ENCODE measurements around the gene FETUB.
A peak's percentile ranks its signal among the peaks of the same experiment; 100 is the strongest.
"Not testable (repeated sequence)": the region's sequence is repeated elsewhere in the genome, so short reads cannot be mapped to it uniquely, and the experiment has no call there.

Gene FETUB

DNA sequence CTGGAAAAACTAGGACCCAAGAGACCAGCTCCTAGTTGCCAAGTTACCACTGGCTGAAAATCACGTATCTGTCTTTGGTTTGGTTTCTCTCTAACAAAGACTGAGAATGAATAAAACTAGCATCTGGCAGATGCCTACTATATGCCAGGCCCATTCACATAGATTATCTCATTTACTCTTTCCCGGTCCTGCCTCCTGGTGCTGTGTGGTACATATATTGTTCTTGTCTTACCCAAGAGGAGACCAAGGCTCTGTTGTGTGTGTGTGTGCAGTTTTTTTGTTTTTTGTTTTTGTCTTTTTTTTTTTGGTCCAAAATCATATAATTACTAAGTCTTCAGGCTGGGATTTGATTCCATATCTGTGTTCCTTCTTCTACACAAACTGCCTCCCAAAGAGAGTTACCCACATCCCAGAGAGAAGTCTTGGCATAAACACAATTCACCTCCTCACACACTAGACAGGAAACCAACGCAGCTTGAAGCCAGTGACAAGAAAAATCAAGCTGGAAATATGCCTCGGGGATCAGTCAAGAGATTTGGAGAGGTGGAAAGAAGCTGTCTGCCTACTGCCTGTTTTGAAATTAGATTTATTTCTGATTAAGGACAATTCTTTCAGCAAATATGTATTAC lies 26.4 kb upstream of the FETUB start:
- no peak for DNase-seq (ENCODE audit: low spot score)

DNA sequence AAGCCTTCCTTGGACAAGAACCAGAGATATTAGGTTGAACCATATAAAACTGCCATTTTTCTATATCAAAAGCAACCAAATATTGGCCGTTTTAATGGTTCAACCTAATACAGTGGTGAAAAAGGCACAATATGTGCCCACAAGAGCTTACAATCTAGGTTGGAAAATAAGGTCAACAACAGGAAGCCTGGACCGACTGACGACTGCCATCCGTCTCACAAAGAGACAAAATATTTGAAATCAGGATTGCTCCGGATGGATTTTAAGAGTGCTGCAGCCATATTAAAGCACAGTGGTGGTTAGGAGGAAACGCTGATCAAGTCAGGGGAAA lies 26.0 kb upstream of the FETUB start:
- no peak for DNase-seq (ENCODE audit: low spot score)

DNA sequence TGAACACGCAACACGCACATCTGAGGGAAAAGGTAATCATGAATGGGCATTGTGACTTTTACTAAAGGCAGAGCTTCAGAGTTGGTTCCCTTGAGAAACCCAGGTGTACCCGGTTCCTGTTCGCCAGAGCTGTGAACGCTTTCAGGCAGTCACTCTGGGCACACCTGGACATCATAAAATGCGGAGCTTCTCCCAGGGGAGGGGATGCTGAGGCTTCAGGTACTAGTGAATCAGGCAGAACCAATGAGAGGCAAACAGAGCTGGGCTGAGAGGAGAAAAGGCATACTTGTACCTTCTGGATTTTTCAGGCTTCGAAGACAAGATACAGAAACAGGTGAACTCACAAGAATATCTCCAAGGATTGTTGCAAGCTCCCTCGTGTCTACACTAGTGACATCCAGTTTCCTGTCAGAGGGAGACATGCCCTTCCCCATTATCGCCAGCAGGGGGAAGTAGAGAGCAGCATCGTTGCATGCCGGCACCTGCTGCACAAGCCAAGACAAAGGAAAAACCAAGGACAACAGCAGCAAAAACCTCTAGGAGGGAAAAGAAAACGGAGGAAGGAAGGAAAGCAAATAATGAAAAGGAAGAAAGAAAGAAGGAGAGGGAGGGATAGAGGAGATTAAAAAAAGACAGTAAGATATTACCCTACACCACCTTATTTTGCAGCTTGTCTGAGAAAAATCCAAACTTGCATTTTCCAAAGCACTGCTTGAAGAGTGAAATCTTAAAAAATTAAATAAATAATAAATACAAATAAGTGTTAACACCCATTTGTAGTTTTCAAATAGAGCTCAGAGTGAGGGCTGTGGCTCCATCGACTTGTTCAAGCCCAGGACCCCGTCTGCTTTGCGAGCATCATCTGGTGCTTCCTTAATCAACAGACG lies 25.4 kb upstream of the FETUB start:
- peak; percentile 82 for DNase-seq (ENCODE audit: low spot score)

DNA sequence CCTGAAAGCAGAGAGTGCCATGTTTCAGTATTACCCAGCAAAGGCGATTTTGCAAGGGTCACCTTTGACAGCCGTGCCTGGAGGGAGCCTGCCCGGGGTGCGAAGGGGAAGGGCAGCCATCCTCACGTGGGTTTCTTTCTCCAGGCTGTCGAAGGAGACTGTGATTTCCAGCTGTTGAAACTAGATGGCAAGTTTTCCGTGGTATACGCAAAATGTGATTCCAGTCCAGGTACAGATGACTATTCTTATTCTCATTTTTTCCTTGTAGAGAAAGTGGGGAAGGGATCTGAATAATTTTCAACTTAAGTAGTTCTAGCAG lies 23.9 kb upstream of the FETUB start:
- DNase-seq (ENCODE audit: low spot score): no peak

DNA sequence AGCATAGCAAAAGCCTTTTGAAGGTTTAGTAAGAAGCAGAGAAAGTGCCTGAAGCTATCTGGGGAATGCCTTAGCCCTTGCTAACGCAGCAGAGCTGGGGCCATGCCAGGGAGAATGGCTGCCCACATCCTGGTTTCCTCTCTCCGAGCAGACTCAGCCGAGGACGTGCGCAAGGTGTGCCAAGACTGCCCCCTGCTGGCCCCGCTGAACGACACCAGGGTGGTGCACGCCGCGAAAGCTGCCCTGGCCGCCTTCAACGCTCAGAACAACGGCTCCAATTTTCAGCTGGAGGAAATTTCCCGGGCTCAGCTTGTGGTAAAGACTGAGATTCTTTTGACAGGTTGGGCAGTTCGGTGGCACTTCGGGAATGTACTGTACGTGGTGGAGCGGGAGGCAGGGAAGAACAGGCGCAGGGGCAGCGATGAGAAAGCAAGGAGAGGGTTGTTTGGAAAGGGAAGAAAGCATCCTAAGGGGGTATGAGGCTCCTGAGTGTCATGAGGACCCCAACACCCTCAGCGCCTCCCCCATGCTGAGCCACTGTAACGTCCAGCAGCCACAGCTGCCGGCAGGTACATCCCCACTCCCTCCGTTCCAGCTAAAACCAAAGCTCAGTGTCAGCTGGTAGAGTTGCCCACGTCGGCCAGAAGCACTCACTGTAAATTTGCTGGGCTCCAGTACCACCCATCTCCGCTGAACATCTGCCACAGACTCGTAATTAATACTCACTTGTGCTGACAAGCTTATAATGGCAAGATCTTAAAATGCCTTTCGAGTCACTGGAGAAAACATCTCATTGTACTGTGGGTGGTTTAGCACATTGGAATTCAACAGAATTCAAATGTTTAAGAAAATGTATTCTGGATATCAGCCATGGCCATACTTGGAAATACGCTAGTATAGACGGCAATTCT lies 22.9 kb upstream of the FETUB start:
- peak; percentile 64 for DNase-seq (ENCODE audit: low spot score)

DNA sequence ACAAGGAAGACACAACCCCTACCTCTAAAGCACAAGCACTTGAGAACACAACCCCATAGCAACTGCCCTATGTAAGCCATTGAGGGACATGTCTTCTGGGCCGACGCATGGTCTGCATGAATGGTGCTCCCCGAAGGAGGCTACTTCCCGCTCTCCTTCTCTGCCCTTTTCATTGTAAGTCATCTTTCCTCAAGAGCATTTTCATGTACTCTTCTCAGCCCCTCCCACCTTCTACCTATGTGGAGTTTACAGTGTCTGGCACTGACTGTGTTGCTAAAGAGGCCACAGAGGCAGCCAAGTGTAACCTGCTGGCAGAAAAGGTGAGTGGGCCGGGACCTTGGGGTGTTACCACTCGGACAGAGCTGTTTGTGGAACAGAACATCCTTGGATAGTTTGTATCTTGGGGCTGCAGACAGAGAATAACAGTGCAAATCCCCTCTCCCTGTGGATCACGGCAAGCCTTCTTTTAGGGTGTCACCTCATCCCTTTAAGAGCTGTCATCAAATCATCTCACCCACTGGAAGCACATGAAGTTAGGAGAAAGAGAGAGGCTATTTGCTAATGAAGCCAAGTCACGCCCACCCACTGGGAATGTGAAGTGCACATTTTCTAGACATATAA lies 21.8 kb upstream of the FETUB start:
- no peak for DNase-seq (ENCODE audit: low spot score)

DNA sequence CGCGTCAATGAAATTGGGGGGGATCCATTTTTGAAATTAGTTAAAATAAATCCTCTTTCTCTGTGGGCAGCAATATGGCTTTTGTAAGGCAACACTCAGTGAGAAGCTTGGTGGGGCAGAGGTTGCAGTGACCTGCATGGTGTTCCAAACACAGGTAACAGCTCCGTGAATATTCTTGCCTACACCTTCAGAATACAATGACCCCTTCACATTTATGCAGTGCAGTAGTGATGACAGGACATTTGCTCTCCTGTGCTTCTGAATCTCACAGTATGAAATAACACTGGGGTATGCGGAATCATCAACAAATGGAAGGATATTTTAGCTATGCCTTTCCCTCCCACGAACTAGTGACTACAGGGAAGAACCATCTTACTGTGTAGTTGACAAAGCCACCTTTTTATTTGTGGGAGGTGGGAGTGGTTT lies 20.4 kb upstream of the FETUB start:
- DNase-seq (ENCODE audit: low spot score): no peak

DNA sequence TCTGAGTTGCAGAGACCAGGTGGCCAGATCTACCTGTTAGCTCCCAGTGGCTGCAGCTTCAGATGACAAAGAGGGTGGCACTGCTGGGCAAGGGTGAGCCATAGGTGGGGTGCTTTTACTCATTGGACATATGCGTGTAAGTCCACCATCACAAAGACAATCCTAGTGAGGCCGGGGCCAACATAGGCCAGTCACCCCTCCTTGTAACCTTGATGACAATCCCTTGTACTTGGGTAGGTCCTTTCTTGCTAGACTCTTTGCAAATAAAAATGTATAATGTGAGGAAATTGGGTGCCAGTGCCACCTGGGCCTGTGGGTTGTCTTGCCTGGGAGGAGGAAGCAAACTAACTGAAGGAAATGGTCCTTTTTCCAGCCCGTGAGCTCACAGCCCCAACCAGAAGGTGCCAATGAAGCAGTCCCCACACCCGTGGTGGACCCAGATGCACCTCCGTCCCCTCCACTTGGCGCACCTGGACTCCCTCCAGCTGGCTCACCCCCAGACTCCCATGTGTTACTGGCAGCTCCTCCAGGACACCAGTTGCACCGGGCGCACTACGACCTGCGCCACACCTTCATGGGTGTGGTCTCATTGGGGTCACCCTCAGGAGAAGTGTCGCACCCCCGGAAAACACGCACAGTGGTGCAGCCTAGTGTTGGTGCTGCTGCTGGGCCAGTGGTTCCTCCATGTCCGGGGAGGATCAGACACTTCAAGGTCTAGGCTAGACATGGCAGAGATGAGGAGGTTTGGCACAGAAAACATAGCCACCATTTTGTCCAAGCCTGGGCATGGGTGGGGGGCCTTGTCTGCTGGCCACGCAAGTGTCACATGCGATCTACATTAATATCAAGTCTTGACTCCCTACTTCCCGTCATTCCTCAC lies 19.7 kb upstream of the FETUB start:
- no peak for DNase-seq (ENCODE audit: low spot score)

DNA sequence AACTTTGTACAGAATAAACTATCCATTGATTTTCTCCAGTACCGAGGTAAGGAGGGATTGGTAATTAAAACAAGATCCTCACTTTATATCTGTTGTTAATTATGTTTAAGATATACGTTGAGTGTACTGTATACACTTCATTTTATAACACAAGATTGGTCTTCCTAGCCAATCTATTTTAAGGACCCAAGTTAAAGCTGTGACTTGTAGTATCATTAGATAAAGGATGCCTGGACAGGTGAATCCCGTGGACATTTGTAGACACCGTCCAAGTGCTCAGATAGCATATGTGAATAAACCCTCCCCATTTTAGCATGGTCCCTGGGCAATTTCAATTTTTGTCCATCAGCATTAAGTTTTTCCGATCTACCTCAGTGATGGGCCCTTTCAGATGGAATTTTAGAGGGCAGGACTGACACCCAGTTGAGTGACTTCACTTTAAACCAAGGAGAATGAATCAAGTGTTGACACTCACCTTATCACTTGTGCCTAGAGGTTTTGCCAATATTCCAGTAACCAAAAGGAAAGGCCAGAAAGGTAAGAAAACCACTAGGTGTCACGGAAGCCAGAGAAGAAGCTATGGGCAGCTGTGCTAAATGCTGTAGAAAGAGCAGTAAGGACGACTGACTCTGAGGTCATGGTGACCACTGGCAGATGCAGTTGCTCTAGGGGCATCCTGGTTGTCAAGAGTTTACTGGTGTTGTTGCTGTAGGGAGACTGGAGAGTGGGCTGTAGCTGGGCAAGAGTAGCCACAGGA lies 18.1 kb upstream of the FETUB start:
- no peak for DNase-seq (ENCODE audit: low spot score)

DNA sequence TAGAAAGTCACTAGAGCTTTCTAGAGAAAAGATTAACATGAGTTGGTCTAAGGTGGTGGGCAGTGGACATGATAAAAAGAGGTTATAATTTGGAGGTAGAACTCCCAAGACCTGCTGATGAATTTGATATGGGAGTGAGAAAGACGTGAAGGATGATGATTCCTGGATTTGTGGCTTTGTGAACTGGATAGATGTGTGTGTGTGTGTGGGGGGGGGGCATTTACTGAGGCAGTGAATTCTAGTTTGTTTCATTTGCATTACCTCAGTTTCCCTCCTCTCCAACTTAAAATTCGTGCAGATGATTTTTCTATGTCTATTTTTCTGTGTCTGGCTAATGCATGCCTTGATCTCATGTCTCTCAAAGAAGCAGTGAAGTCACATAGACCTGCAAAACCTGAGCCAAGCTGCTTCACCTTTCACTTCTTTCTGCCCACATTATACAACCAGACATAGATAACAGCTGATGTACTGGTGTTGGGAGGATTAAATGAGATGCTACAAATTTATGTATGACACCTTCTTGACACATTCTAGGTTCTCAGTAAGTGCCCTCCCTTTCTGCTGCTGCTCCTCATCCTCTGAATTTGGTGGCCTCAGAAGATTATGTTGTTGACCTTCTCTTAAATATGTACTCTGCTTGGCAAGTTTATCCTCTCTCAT lies 17.4 kb upstream of the FETUB start:
- no peak for DNase-seq (ENCODE audit: low spot score)

DNA sequence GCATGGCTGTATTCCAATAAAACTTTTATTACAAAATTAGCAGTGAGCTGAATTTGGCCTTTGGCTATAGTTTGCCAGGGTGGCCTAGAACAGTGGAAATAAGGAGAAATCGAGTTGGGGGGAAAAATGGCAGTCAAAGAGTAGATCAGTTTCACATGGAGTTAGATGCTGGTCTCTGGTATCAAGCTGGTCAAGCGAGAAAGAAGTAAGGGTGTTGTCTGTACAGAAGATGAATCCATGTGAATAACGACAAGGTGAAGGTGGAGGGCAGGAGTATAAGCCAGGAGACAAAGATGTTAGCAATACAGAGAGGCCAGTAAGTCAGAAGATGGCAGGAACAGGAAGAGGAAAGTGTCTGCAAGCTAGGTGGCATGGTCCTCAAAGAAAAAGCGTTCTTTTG lies 15.6 kb upstream of the FETUB start:
- DNase-seq (ENCODE audit: low spot score): no peak

DNA sequence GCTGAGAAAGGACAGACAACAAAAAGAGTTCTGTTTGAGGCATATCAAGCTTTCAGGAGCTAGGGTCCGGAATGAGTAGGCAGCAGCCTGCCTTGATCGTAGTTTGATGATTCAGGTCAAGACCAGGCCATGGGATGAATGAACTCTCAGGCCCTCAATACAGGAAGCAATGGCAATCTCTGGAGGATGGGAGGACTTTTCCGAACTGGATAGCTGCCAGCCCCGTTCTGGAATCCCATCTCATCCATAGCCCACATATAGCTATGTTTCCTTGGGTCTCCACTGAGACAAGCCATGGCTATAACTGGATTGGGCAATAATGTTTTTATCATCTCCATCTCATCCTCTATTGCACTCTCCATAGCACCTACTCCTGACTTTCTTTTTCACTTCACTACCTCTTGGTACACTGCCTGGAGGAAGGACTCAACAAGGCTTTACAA lies 14.6 kb upstream of the FETUB start:
- DNase-seq (ENCODE audit: low spot score): no peak

DNA sequence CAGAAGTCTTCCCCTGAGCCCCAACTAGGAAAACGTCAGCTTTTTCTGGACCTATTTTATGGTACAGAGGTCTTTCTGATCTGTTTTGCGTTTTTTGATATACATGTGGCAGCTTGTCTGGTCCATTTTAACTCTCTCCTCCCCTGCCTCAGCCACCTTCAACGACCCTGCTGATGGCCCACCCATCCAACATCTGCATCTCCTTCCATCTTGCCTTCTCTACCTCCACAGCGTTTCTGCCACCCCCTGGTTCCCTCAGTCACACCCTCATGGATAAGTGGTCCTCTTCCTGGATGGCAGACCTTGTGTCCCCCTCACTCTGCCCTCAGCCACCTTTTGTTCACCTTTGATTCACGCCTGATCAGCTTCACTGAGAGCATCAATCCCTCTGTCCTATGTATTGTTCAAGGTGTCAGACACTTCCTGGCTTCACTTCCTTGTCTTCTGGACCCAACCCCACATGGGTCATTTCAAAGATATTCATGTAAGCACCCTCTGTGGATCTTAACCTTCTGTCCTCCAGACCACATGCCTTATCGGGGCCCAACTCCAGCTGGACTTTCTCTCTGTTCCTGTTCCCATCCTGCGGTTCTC lies 13.8 kb upstream of the FETUB start:
- no peak for DNase-seq (ENCODE audit: low spot score)

DNA sequence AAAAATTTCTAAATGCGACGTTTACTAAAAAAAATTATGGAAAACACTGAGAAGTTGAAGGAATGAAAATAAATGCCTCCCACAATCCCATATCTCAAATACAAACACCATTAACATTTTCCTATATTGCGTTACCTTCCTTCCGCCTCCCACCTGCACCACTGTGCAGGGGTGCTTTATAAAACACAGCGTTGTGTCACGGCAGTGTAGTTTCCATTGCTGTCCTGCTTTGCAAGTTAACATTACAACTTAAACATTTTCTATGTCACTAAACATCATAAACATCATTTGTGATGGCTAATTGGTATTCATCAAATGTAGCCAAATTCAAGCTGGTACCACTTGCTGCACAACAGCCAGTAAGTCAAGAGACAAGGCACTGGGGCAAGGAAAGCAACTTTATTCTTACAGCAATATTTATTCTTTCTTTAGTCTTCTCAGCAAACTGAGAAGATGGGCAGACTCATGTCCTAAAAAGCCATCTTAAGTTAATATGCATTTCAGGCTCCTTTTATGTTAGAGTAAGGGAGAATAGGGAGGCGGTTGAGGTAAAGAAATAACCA lies 12.3 kb upstream of the FETUB start:
- DNase-seq (ENCODE audit: low spot score): no peak

DNA sequence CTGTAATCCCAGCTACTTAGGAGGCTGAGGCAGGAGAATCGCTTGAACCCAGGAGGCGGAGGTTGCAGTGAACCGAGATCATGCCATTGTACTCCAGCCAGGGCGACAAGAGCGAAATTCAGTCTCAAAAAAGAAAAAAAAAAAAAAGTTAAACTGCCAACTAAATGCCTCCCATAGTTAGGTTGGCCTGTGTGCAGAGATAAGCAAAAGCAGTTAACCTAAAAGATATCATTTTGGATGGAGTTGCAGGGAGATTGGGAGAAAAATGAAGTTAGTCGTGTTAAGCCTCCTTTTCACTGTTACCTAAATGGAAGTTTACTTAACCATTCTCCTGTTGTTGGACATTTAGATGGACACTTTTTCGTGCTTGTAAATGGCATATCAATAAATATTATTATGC lies 11.4 kb upstream of the FETUB start:
- no peak for DNase-seq (ENCODE audit: low spot score)

DNA sequence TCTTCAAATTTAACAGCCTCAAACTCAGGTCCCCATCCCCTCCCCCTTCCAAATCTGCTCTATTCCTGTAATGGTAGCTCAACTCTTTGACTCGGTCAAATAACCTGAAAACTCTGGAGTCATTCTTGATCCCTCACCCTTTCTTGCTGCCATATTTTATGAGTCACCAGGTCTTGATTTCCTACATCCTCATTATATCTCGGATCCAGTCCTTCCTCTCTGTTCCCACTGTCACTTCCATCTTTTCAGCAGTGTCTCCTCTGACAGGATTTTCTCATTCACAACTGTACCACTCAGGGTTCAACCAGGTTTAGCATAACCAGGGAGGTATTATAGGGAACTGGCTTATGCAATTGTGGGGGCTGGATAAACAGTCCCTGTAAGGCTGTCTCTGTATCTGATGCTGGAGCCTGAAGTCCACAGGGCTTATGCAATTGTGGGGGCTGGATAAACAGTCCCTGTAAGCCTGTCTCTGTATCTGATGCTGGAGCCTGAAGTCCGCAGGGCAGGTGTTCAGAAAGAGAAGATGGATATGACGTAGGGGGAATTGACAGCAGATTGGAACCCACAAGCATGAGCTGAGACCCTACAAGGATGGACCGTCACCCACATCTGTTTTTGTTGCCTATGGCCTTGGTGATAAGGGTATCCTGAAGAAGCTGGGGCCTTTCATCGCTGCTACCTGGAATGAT lies 9.1 kb upstream of the FETUB start:
- DNase-seq (ENCODE audit: low spot score): no peak

DNA sequence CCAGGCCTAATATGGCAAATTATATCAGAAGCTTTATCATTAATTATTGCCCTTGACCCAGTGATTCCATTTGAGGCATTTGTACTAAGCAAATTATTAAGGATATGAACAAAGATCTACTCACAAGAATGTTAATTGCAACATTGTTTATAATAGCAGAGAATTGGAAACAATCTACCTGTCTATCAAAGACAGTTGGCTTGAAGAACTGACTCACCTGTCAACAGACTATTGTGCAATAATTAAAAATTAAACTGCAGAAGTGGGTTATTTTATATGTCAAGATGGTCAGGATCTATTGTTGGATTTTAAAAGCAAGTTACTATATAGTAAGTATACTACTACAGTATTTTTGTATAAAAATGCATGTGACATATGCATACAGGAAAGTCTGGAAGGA lies 6.7 kb upstream of the FETUB start:
- DNase-seq (ENCODE audit: low spot score): no peak

DNA sequence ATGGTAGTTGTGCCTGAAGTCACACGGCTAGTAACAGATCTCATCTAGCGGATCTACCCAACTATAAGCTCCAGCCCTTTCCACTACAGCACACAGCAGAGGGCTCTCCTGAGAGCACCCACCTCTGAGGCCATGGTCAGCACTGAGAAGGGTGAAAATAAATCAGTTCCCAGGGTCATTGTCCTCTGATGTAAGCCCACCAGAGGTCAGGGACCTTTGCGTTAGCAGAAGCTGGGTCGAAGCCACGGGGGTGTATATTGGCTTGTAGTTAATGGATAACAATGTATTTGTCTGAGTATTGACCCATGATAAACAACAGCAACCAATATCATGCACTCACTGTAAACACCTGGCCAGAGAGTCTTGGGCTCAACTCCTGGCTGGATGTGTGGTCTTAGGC lies 6.0 kb upstream of the FETUB start:
- DNase-seq (ENCODE audit: low spot score): not testable (repeated sequence)

DNA sequence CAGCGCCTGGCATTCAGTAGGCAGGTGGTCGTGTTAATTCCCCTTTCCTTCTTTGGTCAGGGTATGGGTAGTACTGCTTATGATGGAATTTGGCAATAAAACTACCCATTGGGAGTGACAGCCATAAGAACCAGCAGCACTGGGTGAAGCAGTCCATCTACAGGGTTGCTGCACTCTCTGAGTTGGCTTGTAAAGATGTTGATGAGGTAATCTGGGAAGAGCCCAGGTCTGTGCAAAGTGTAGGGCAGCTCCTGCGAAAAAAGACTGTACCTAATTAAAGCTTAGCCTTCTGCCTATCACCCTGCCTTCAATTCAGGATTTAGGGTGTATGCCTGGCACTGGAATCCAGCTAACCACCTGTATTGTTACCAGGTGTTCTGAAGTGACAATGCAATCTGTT lies 4.7 kb upstream of the FETUB start:
- no peak for DNase-seq (ENCODE audit: low spot score)

All from cerebellar cortex (tissue), 1 donor.